Umbilical cord (tissue), 2 donors: ENCODE results near the gene OR2A2. TPM values are rescaled to one million over a fixed set of nuclear protein-coding genes. Genes with fewer than 3 reads are reported as not detected.
"Not testable (repeated sequence)": the region's sequence is repeated elsewhere in the genome, so short reads cannot be mapped to it uniquely, and the experiment has no call there.

Experiments
- DNase-seq: peaks from one replicate; pipeline ENCODE4 v3.0.0-alpha.2; 2015; ENCODE audit warnings: low spot score
- total RNA-seq: library from RNA; depleted of rRNA; stranded (reverse); fragments of >200 nt; gene quantifications from one replicate; pipeline ENCODE4 v1.2.3, GENCODE V29; 2014; ENCODE audit warnings: low replicate concordance; ENCODE audit not compliant: insufficient read depth

Gene OR2A2
- total RNA-seq, result not detected

DNA sequence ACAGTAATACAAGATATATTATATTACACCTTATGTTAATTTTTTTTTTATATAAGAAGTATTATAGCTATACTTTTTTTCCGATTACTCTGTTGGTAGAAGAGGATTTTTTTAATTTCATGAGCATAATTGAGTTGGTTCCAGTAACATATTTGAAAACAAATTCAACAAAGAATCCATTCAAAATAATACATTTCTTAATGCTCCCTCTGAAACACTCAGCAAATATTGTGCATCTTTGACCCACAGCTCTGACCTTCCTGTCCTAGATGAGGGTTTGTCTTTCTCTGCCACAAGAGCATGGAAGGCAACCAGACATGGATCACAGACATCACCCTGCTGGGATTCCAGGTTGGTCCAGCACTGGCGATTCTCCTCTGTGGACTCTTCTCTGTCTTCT is at the start of gene OR2A2:
Gene OR2A2 (plus strand): TSS at position 301 of the 400 bp plus-strand sequence. CDS start 0 bp downstream, at position 301.
- DNase-seq, result no peak

- no peak for DNase-seq
Observed at GRCh38 chr7:144063710-144064109, 45.7 kb upstream of the OR2A2 start.

- no peak for DNase-seq
Observed at GRCh38 chr7:144069511-144069910, 39.9 kb upstream of the OR2A2 start, which contains the start of gene OR2A25. Gene OR2A25, plus strand, starts transcription at chr7:144069811. Its CDS starts 4,409 bp downstream, at chr7:144074220.

DNA sequence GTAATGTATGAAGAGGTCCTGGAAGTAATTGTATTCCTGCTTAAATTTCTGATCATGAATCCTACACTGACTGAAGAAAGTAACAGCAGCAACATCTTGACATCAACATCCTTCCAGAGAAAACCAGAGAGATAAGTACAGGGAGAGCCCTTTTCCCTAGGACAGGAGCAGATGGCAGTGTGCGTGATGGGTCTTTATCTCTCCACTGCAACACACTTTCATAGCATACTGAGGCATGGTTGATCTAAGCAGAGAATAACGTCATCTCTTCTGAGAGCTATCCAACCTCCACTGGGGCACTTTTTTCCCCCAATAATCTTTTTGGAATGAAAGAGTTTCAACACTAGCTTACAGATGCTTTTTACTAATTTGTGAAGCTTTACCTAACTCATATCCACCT is 39.4 kb upstream of the OR2A2 start:
- DNase-seq, result peak; percentile 42

GRCh38 chr7:144074374-144074773 is 35.0 kb upstream of the OR2A2 start:
- DNase-seq, result no peak

DNA sequence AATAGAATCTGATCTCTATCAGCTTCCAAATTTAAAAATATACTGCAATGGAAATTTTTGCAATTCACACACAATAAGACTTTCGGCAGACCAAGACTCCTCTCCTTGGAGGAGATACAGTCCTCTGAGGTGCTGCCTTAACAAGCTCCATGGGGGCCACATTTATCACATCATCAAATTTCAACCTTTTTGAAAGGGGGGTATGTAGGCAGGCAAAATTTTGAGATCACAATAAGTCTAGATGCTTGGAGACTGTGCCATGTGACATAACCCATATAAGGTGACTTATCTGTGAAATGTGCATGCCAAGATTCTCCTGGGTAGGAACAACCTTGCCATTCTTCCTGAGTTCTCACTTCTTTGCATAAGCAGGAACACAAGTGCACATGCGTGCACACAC is 23.4 kb upstream of the OR2A2 start, which contains the start of gene OR2A12:
Gene OR2A12 (plus strand): TSS at position 301 of the 400 bp plus-strand sequence. CDS start 8,830 bp downstream, outside the sequence.
- DNase-seq, result no peak

GRCh38 chr7:144086730-144087129 is 22.7 kb upstream of the OR2A2 start:
- DNase-seq, result no peak

- DNase-seq, result no peak
Observed at GRCh38 chr7:144087230-144087629, 22.2 kb upstream of the OR2A2 start.

GRCh38 chr7:144090667-144091066 is 18.7 kb upstream of the OR2A2 start:
- DNase-seq, result no peak

- no peak for DNase-seq
Observed at GRCh38 chr7:144098776-144099175, 10.6 kb upstream of the OR2A2 start.

GRCh38 chr7:144100607-144101006 is 8.8 kb upstream of the OR2A2 start:
- no peak for DNase-seq

GRCh38 chr7:144102041-144102440 is 7.3 kb upstream of the OR2A2 start:
- DNase-seq, result no peak

GRCh38 chr7:144105211-144105610 is 4.2 kb upstream of the OR2A2 start:
- no peak for DNase-seq

DNA sequence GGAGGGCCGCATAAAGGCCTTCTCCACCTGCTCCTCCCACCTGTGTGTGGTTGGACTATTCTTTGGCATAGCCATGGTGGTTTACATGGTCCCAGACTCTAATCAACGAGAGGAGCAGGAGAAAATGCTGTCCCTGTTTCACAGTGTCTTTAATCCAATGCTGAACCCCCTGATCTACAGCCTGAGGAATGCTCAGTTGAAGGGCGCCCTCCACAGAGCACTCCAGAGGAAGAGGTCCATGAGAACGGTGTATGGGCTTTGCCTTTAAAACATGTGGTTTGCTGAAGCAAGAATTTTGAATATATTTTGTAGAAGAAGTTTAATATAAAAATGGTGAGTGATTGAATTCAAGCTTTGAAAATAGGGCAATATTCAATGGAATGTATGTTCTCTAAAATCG is 889 bp downstream of the OR2A2 start:
- DNase-seq, result no peak

- no peak for DNase-seq
Observed at GRCh38 chr7:144113651-144114050, 4.3 kb downstream of the OR2A2 start.

DNA sequence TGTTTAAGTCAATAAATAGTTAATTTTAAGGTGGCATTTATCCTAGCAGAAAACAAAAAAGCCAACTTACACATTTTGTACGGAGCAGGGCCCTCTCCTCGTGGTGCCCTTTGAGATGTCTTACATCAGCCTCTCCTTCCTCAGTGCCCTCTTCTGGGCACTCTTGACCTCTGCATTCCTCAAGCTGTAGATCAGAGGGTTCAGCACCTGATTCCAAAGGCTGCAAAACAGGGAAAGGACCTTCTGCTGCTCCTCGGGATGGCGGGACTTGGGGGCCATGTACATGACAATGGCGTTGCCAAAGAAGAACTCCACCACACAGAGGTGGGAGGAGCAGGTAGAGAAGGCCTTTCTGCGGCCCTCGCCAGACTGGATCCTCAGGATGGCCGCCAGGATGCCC is 9.0 kb downstream of the OR2A2 start:
- DNase-seq, result no peak

GRCh38 chr7:144122876-144123275 is 13.5 kb downstream of the OR2A2 start, which contains the start of gene OR2A14:
Gene OR2A14, plus strand, starts transcription at chr7:144123176. Its CDS starts 5,937 bp downstream, at chr7:144129113.
- DNase-seq, result no peak

DNA sequence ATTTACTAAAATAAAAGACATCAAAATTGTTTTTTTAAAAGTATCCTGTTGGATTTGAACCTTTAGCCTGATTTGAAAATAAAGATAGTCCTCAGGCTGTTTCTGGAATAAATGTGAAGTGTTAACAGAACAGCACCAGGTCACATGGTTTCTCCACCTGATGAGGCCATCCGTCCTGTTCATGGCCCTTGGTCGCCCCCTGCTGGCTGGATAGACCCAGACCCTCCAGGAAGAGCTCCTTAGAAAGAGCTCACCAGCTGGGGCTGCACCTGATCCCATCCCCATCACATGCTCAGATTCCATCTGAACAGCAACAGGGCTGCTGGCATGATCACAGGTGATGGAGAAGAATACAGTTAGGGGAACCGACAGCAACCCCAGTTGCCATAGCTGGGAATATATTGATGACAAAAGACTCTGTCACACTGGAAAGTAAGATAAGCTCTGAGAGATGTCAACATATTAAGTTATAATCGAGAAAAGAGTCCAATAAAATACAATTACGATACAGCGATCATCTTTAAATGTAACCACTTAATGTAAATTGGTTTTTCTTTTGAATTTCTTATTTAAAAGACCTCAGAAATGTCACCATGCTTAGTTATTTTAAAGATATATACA is 18.4 kb downstream of the OR2A2 start:
- peak; percentile 69 for DNase-seq

DNA sequence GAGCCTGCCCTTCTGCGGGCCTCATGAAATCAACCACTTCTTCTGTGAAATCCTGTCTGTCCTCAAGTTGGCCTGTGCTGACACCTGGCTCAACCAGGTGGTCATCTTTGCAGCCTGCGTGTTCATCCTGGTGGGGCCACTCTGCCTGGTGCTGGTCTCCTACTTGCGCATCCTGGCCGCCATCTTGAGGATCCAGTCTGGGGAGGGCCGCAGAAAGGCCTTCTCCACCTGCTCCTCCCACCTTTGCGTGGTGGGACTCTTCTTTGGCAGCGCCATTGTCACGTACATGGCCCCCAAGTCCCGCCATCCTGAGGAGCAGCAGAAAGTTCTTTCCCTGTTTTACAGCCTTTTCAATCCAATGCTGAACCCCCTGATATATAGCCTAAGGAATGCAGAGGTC is 20.2 kb downstream of the OR2A2 start:
- not testable (repeated sequence) for DNase-seq

DNA sequence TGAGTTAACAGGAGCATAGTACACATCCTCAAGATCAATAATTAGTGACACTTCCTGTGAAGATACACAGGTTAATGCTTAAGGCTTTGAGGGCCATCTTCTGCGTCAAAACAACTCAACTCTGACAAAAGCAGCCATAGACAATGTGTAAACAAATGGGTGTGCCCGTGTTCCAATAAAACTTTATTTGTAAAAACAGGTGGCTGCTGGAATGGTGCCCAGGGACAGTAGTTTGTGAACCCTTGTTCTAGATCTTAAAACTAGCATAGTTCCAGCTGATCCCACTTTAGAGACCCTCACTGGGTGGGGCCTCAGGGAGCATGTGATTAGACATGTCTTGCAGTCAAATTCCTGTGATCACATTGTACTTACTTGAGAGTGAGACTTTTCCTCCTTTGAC is 21.3 kb downstream of the OR2A2 start:
- DNase-seq, result no peak

DNA sequence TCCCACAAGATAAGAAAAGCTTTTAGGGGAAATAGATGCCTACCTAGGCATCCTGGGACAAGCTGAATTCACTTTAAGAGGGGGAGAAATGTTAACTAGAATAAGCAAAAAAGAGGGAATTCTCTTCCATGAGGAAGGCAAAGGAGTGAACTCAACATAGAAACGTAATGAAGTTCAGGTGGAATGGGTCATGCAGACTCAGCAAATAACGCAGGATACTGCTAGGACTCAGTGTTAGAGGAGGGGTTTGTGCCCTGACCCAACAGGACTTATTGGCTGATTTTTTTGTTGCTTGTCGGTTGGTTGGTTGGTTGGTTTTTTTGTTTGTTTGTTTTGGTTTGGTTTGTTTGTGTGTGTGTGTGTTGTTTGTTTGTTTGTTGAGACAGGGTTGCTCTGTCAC is 22.9 kb downstream of the OR2A2 start:
- no peak for DNase-seq

DNA sequence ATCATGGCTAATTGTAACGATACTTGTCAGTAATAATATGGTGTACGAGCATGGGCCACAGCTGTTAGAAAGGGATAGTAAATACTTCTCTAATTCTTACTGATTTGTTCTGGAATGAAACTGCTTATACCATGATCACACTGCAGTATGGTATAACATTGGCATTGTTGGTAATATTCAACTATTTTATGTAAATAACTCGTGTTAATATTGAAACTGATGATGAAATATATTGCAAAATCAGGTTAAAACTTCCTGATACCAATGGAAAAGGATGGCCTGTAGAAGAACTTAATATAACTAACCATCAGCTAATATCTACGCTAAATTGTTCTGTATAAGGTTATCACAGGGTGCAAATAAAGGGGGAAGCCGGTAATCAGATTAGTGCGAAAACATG is 23.9 kb downstream of the OR2A2 start:
- no peak for DNase-seq

- no peak for DNase-seq
Observed at GRCh38 chr7:144134116-144134515, 24.7 kb downstream of the OR2A2 start.

DNA sequence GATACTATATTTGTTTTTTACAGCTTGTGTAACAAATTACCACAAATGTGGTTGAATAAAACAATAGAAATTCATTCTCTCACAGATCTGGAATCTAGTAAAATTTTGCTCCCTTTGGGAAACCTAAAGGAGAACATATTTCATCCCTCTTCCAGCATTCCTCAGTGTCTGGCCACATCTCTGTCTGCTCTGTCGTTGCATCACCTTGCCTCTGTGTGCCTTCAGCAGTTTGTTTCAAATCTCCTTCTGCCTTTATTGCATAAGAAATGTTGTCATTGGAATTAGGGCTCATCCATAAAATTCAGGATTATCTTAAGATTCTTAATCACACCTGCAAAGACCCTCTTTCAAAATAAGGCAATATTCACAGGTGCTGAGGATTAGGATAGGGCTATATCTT is 28.1 kb downstream of the OR2A2 start:
- DNase-seq, result no peak
